ENCODE data around the gene CTSE. TPM values are rescaled to one million over a fixed set of nuclear protein-coding genes. Genes with fewer than 3 reads are reported as not detected.
"Not testable (repeated sequence)": the region's sequence is repeated elsewhere in the genome, so short reads cannot be mapped to it uniquely, and the experiment has no call there.

Gene CTSE
- total RNA-seq, 1 donor from 2014 or later: not detected

DNA sequence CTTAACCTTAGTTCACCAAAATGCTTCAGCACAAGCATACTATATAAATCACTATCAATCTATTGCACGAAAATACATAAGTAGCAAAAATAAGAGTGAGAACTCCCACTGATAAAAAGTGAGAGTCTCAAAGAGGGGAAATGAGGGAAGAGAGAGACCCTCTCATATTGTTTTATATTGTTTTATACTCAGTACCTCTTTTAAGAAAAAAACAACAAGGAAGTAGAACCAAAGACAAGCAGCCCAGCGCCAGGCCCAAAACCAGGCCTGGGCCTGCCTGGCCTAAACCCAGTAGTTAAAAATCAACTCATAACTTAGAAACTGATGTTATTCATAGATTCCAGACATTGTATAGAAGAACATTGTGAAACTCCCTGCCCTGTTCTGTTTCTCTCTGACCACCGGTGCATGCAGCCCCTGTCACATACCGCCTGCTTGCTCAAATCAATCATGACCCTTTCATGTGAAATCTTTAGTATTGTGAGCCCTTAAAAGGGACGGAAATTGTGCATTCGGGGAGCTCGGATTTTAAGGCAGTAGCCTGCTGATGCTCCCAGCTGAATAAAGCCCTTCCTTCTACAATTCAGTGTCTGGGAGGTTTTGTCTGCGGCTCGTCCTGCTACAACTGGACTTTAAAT is 34.7 kb upstream of the CTSE start:
- H3K9me3 Mint-ChIP-seq; H3K4me1 Mint-ChIP-seq (ENCODE audit: low read depth); H3K27ac Mint-ChIP-seq; intact Hi-C loops (cut with micrococcal nuclease); H3K4me3 Mint-ChIP-seq (ENCODE audit: low read depth); DNase-seq (ENCODE audit: low spot score); H3K36me3 Mint-ChIP-seq (ENCODE audit: low read depth): not testable (repeated sequence)
- H3K27me3 Mint-ChIP-seq (ENCODE audit: low read depth): peaks cover 55% of the 10 kb centered on the region

DNA sequence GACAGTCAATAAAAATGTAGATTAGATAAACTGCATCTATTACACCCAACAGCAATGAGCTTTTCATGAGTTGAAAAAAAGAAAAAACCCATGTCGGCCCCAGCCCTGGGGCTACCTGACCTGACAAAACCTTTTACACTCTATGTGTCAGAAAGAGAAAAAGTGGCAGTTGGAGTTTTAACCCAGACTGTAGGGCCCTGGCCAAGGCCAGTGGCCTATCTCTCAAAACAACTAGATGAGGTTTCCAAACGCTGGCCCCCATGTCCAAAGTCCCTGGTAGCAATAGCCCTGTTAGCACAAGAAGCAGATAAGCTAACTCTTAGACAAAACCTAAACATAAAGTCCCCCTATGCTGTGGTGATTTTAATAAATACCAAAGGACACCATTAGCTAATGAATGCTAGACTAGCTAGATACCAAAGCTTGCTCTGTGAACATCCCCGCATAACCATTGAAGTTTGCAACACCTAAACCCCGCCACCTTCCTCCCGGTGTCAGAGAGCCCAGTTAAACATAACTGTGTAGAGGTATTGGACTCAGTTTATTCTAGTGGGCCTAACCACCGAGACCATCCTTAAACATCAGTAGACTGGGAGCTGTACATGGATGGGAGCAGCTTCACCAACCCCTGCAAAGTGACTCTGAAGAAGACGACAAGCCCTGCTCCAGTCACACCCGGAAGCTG is 32.1 kb upstream of the CTSE start:
- H3K4me3 Mint-ChIP-seq (ENCODE audit: low read depth); H3K9me3 Mint-ChIP-seq; DNase-seq (ENCODE audit: low spot score); H3K27ac Mint-ChIP-seq; intact Hi-C loops (cut with micrococcal nuclease); H3K36me3 Mint-ChIP-seq (ENCODE audit: low read depth): not testable (repeated sequence)
- peaks cover 50% of the 10 kb centered on the region for H3K27me3 Mint-ChIP-seq (ENCODE audit: low read depth)
- peaks cover 14% of the 10 kb centered on the region for H3K4me1 Mint-ChIP-seq (ENCODE audit: low read depth)

DNA sequence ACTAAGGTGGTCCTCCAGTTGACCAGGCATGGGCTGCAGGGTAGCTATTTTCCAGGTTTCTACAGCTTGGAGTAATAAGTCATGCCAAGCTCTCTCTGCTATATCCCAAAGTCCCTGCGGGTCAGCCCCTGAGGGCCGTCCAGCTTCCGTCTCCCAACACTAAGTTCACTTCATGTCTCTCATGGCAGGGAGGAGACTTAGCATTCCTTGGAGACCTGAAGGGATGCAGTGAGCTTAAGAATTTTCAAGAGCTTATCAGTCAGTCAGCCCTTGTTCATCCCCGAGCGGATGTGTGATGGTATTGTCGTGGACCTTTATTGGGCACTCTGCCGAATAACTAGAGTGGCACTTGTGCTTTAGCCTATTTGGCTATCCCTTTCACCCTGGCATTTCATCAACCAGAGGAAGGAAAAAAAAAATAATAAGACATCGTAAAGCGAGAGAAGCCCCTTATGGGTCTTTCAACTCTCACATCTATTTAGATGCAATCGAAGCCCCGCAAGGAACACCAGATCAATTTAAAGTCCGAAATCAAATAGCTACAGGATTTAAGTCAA is 31.5 kb upstream of the CTSE start:
- intact Hi-C loops (cut with micrococcal nuclease); H3K4me3 Mint-ChIP-seq (ENCODE audit: low read depth); DNase-seq (ENCODE audit: low spot score); H3K27ac Mint-ChIP-seq; H3K36me3 Mint-ChIP-seq (ENCODE audit: low read depth); H3K9me3 Mint-ChIP-seq: not testable (repeated sequence)
- H3K4me1 Mint-ChIP-seq (ENCODE audit: low read depth): peaks cover 18% of the 10 kb centered on the region
- peaks cover 44% of the 10 kb centered on the region for H3K27me3 Mint-ChIP-seq (ENCODE audit: low read depth)

DNA sequence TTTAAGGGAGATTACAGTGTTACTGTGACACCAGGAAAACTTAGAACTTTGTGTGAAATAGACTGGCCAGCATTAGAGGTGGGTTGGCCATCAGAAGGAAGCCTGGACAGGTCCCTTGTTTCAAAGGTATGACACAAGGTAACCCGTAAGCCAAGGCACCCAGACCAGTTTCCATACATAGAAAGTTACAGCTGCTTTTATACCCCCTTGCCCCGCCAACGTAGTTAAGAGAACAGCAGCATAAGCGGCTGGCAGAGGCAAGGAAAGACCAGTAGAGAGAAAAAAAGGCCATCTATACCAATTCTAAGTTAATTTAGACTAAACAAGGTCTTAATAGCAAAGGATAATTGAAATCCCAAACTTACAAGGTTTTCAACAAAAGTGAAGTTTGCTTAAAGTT is 29.9 kb upstream of the CTSE start:
- Mint-ChIP-seq H3K27me3 (ENCODE audit: low read depth) (peaks cover 39% of the 10 kb centered on the region), H3K4me1 (ENCODE audit: low read depth) (peaks cover 23% of the 10 kb centered on the region)
- H3K27ac Mint-ChIP-seq; intact Hi-C loops (cut with micrococcal nuclease); DNase-seq (ENCODE audit: low spot score); H3K36me3 Mint-ChIP-seq (ENCODE audit: low read depth); H3K9me3 Mint-ChIP-seq; H3K4me3 Mint-ChIP-seq (ENCODE audit: low read depth): not testable (repeated sequence)

DNA sequence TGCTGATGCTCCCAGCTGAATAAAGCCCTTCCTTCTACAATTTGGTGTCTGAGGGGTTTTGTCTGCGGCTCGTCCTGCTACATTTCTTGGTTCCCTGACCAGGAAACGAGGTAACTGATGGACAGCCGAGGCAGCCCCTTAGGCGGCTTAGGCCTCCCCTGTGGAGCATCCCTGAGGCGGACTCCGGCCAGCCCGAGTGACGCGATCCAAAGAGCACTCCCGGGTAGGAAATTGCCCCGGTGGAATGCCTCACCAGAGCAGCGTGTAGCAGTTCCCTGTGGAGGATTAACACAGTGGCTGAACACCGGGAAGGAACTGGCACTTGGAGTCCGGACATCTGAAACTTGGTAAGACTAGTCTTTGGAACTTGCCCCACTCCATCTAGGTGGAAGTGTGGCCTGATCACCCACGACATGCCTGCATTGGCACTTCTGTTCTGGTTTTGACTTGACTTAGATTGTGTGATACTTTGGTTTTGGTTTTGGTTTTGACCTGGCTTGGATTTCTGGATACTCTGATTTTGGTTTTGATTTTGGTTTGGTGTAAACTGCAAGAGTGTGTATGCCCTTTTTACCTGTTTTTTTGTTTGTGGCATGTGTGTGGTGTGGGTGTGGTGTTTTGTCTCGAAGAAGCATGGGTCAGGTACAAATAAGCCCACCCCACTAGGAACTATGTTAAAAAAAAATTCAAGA is 29.4 kb upstream of the CTSE start, which contains the start of gene RHEX:
Gene RHEX, plus strand, starts transcription at position 255 of the 692 bp plus-strand sequence. CDS start 44,656 bp downstream, outside the sequence.
- H3K27me3 Mint-ChIP-seq (ENCODE audit: low read depth): peaks cover 40% of the 10 kb centered on the region
- intact Hi-C loops (cut with micrococcal nuclease); H3K36me3 Mint-ChIP-seq (ENCODE audit: low read depth); H3K9me3 Mint-ChIP-seq; H3K27ac Mint-ChIP-seq; H3K4me3 Mint-ChIP-seq (ENCODE audit: low read depth): not testable (repeated sequence)
- DNase-seq (ENCODE audit: low spot score): peak; percentile 24
- H3K4me1 Mint-ChIP-seq (ENCODE audit: low read depth): peaks cover 23% of the 10 kb centered on the region

DNA sequence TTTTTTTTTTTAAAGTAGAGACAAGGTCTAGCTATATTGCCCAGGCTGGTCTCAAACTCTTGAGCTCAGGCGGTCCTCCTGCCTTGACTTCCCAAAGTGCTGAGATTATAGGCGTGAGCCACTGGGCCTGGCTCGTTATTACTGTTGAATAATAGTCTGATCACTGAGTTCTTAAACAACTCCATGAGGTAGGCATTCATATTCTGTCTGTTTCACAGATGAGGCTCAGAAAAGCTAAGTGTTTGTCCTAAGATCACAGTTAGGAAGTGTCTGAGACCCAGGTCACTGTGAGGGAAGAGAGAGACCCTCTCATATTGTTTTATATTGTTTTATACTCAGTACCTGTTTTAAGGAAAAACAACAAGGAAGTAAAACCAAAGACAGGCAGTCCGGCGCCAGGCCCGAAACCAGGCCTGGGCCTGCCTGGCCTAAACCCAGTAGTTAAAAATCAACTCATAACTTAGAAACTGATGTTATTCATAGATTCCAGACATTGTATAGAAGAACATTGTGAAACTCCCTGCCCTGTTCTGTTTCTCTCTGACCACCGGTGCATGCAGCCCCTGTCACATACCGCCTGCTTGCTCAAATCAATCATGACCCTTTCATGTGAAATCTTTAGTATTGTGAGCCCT is 28.7 kb upstream of the CTSE start:
- intact Hi-C loops (cut with micrococcal nuclease); H3K36me3 Mint-ChIP-seq (ENCODE audit: low read depth): not testable (repeated sequence)
- H3K4me1 Mint-ChIP-seq (ENCODE audit: low read depth): peaks cover 23% of the 10 kb centered on the region

DNA sequence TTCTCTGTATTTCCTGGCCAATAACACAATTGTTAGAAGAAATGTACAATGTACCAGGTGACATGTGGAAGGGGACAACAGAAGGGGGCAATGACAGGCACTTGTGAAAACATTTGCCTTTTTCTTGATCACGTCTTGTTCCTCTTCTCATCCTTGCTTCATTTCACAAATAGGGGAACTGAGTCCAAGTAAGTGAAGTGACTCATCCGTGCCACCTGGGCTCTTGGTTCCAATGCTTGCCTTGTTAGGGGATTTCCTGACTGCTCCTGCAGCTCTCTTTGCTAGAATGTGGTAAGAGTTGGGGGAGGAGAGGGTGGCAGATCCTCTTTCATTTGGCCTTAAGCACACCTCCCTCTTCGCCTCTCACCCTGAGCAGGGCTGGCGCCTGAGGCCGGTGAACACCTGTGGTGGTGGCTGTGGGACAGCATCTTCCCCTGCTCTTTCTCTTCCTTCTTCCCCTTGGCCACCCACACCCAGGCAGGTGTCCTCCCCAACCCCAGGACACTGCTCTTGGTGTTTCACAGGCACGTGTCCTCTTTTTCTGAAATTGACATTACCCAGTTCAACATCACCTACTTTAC is 27.1 kb upstream of the CTSE start:
- Mint-ChIP-seq H3K36me3 (ENCODE audit: low read depth) (no peaks in the 10 kb centered on the region), H3K27me3 (ENCODE audit: low read depth) (peaks cover 30% of the 10 kb centered on the region), H3K4me3 (ENCODE audit: low read depth) (no peak overlapping the region), H3K4me1 (ENCODE audit: low read depth) (peaks cover 23% of the 10 kb centered on the region), H3K9me3 (no peaks in the 10 kb centered on the region), H3K27ac (no peak overlapping the region)
- intact Hi-C loops (cut with micrococcal nuclease): no loop called here
- peak; percentile 23 for DNase-seq (ENCODE audit: low spot score)

More for the DNA sequence above, 28.7 kb upstream of the CTSE start:
- not testable (repeated sequence) for H3K4me3 Mint-ChIP-seq (ENCODE audit: low read depth); H3K27ac Mint-ChIP-seq; H3K9me3 Mint-ChIP-seq; DNase-seq (ENCODE audit: low spot score)
- peaks cover 42% of the 10 kb centered on the region for H3K27me3 Mint-ChIP-seq (ENCODE audit: low read depth)

DNA sequence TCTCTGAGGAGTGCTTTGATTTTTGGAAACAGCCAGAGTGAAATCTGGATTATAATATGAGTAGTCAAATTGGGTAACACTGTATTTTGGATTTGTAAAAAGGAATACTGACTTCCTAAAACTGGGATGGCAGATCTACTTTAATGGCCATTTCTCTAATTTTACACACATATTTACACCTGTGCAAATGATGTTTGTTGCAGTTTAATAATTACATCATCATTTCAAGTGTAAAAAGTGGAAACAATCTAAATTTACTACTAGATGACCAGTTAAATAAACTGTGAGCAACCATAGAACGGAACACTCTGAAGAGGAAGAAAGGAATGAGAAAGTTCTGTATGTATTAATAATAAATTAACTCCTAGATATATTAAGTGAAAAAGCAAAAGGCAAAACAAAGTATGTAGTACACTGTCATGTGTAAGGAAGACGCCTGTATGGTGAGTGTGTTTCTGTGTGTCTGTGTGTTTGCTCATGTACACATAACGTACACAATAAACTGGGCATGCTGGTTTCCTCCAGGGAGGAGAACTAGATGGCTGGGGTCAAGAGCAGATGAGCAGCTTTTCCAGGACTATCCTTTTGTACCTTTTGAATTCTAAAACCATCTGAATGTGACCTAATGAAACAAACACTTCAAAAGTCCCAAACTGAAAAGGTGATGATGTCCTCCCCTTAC is 26.4 kb upstream of the CTSE start:
- Mint-ChIP-seq H3K9me3 (no peaks in the 10 kb centered on the region), H3K27me3 (ENCODE audit: low read depth) (peaks cover 24% of the 10 kb centered on the region), H3K36me3 (ENCODE audit: low read depth) (no peaks in the 10 kb centered on the region), H3K4me3 (ENCODE audit: low read depth) (no peak overlapping the region), H3K27ac (no peak overlapping the region), H3K4me1 (ENCODE audit: low read depth) (peaks cover 23% of the 10 kb centered on the region)
- intact Hi-C loops (cut with micrococcal nuclease): no loop called here
- no peak for DNase-seq (ENCODE audit: low spot score)

DNA sequence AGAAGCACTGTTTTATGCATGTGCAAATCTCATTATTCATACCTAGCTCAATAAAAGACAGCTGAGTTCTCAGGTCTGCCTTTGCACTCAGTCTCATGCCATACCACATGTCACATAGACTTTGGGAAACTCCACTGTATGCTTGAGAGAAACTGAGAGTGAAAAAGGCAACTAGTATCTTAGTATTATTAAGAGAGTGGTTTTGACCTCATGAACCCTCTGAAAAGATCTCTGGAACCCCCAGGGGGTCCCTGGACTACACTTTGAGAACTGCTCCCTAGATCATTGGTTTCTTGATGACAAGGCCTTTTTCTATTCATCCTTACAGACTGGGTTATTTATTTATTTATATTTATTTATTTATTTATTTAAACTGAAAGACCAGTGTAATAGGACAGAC is 25.6 kb upstream of the CTSE start:
- H3K36me3 Mint-ChIP-seq (ENCODE audit: low read depth): no peaks in the 10 kb centered on the region
- intact Hi-C loops (cut with micrococcal nuclease): no loop called here

DNA sequence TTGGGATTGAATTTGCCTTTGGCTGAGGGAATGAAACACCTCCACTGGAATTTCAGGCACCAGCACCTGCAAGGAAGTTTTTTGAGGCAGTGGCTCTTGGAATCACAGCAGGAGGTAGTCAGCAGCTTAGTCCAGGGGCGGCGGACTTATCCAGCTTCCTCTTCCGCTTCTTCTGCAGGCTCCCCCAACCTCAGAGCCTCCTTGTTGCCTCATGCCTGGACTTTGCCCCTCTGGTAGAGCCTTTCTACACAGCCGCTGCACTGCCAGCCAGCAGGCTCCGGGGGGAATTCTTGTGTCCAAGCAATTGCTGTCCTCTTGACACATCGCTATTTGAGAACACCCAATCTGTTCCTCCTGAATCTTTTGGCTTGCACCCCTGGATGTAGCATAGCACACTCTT is 24.9 kb upstream of the CTSE start:
- H3K4me1 Mint-ChIP-seq (ENCODE audit: low read depth): peaks cover 23% of the 10 kb centered on the region
- H3K27me3 Mint-ChIP-seq (ENCODE audit: low read depth): peaks cover 21% of the 10 kb centered on the region
- H3K36me3 Mint-ChIP-seq (ENCODE audit: low read depth): no peaks in the 10 kb centered on the region
- H3K4me3 Mint-ChIP-seq (ENCODE audit: low read depth): no peak overlapping the region
- DNase-seq (ENCODE audit: low spot score): no peak
- intact Hi-C loops (cut with micrococcal nuclease): no loop called here
- H3K27ac Mint-ChIP-seq: no peak overlapping the region
- H3K9me3 Mint-ChIP-seq: no peaks in the 10 kb centered on the region

More for the DNA sequence above, 25.6 kb upstream of the CTSE start:
- DNase-seq (ENCODE audit: low spot score): no peak
- H3K4me3 Mint-ChIP-seq (ENCODE audit: low read depth): no peak overlapping the region
- no peak overlapping the region for H3K27ac Mint-ChIP-seq
- no peaks in the 10 kb centered on the region for H3K9me3 Mint-ChIP-seq
- H3K4me1 Mint-ChIP-seq (ENCODE audit: low read depth): peaks cover 23% of the 10 kb centered on the region
- peaks cover 23% of the 10 kb centered on the region for H3K27me3 Mint-ChIP-seq (ENCODE audit: low read depth)

DNA sequence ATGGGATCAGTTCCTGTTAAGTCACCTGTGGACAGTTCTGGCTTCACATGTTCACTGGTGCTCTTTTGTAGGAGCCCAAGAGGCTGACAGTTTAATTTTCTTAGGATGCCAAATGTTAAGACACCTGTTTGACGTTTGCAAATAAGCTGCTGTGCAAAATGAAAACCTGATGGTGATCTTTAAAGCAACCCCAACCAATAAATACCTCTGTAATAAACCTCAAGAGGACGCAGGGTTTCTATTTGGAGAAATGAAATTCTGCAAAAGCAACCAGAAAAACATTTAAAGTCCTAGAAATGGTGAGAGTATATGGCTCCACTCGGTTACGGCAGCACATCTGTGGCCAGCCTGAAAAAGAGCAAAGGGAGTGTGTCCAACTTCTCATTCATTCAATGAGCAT is 23.6 kb upstream of the CTSE start:
- Mint-ChIP-seq H3K36me3 (ENCODE audit: low read depth) (no peaks in the 10 kb centered on the region), H3K27ac (no peak overlapping the region), H3K4me3 (ENCODE audit: low read depth) (no peak overlapping the region), H3K27me3 (ENCODE audit: low read depth) (peaks cover 18% of the 10 kb centered on the region), H3K9me3 (no peaks in the 10 kb centered on the region), H3K4me1 (ENCODE audit: low read depth) (peaks cover 16% of the 10 kb centered on the region)
- no peak for DNase-seq (ENCODE audit: low spot score)
- intact Hi-C loops (cut with micrococcal nuclease): no loop called here

DNA sequence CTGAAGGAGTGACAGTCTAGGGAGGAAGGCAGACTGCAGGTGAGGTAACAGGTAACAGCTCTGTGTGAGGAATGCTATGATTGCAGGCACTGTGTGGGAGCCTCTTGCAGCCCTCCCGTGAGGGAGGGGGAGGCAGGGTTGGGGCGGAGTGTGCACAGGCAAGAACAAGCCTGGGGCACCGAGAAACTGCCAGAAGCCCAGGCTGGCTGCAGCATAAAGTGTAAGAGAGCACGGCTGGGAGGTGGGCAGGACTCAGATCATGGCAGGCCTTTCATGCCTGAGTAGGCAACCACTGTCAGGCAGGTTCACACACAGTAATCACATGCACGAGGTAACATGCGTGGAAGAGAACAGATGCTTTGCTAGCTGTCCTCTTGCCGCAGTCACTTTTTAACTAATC is 17.9 kb upstream of the CTSE start:
- intact Hi-C loops (cut with micrococcal nuclease): no loop called here
- Mint-ChIP-seq H3K36me3 (ENCODE audit: low read depth) (no peaks in the 10 kb centered on the region), H3K27me3 (ENCODE audit: low read depth) (peaks cover 37% of the 10 kb centered on the region), H3K4me3 (ENCODE audit: low read depth) (no peak overlapping the region), H3K9me3 (no peaks in the 10 kb centered on the region), H3K27ac (no peak overlapping the region), H3K4me1 (ENCODE audit: low read depth) (no peaks in the 10 kb centered on the region)
- DNase-seq (ENCODE audit: low spot score): no peak

Data from activated T-helper 2 cell treated with anti-CD3 and anti-CD28 coated beads, Interferon-gamma antibody, Interleukin-2, Interleukin-4, amounts not matched to agents 10 μg/mL and 5 μg/mL and 100 μg/mL, durations not matched to agents 14 hours and 24 hours and 36 hours (primary cell).